Measurements from ENCODE around the gene EML4.

Gene EML4

DNA sequence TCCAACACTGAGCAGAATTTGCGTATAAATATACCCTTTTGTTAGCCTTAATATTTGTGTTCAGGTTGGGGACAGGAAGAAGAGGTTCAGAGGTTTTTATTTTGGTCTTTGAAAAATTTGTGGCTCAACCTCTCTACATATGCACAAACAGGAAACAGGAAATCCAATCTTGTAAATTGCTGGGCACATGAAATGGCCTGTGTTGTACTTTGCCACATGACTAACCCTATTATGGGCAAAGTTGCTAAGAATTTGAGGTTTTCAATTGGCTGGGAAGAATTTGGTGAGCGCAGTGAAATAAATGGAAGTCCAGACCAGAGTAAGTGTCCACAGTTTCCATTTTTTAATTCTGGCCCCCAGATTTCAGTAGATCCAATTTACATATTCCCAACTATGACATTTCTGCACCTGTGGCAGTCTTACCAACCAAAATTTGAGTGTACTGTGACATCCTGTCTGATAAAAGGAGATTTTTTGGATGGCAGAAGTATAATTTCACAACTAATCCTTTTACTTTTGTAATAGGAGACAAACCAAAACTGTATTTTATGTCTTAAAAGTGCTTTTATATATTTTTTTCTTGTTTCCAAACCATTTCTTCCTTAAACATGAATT is 128.3 kb downstream of the EML4 start:
- H3K4me2 ChIP-seq (ENCODE audit: low read depth, low read length, poor library complexity, severe bottlenecking), result peak overlapping the region; percentile 60
- H4K20me1 ChIP-seq (ENCODE audit: insufficient read depth, low read length, poor library complexity, severe bottlenecking), result no peaks in the 10 kb centered on the region
- no peaks in the 10 kb centered on the region for H3K79me2 ChIP-seq (ENCODE audit: insufficient read depth, low read length)
- H3K9ac ChIP-seq (ENCODE audit: low read depth, low read length, poor library complexity, severe bottlenecking), result no peak overlapping the region
- peaks cover 35% of the 10 kb centered on the region for H3K4me1 ChIP-seq (ENCODE audit: insufficient read depth, low read length, poor library complexity, severe bottlenecking)
- peak overlapping the region; percentile 52 for H3K4me3 ChIP-seq (ENCODE audit: low read length, poor library complexity, severe bottlenecking)
- peaks cover 16% of the 10 kb centered on the region; the same call in 1 of the 2 replicates for H3K36me3 ChIP-seq (ENCODE audit: insufficient read depth, low read length)
- no peak overlapping the region for H2AFZ ChIP-seq (ENCODE audit: low read length)
- H3K27me3 ChIP-seq (ENCODE audit: insufficient read depth, low read length, poor library complexity, severe bottlenecking), result no peaks in the 10 kb centered on the region
- TF ChIP-seq, protein P1, sequence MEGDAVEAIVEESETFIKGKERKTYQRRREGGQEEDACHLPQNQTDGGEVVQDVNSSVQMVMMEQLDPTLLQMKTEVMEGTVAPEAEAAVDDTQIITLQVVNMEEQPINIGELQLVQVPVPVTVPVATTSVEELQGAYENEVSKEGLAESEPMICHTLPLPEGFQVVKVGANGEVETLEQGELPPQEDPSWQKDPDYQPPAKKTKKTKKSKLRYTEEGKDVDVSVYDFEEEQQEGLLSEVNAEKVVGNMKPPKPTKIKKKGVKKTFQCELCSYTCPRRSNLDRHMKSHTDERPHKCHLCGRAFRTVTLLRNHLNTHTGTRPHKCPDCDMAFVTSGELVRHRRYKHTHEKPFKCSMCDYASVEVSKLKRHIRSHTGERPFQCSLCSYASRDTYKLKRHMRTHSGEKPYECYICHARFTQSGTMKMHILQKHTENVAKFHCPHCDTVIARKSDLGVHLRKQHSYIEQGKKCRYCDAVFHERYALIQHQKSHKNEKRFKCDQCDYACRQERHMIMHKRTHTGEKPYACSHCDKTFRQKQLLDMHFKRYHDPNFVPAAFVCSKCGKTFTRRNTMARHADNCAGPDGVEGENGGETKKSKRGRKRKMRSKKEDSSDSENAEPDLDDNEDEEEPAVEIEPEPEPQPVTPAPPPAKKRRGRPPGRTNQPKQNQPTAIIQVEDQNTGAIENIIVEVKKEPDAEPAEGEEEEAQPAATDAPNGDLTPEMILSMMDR (conservative IDR thresholded peaks at IDR 0.05; ENCODE audit: low read length), result no peak
- no peak for TF ChIP-seq EZH2phosphoT487 (IDR thresholded peaks at IDR 0.05; ENCODE audit: borderline replicate concordance)
- peaks cover 5% of the 10 kb centered on the region; the same call in 1 of the 2 replicates for H3F3A ChIP-seq (ENCODE audit: low read depth)
- no peaks in the 10 kb centered on the region for H3K9me3 ChIP-seq (ENCODE audit: insufficient read depth, low read depth, low read length)
- H3K9me2 ChIP-seq (replicated peaks; ENCODE audit: low read depth, low read length), result no peaks in the 10 kb centered on the region

- H3K9me2 ChIP-seq (replicated peaks; ENCODE audit: low read depth, low read length), result no peaks in the 10 kb centered on the region
- no peaks in the 10 kb centered on the region for H3K9me3 ChIP-seq (ENCODE audit: insufficient read depth, low read depth, low read length)
- no peaks in the 10 kb centered on the region for H3K27me3 ChIP-seq (ENCODE audit: insufficient read depth, low read length, poor library complexity, severe bottlenecking)
- no peaks in the 10 kb centered on the region for H3K79me2 ChIP-seq (ENCODE audit: insufficient read depth, low read length)
- no peak overlapping the region for H3K9ac ChIP-seq (ENCODE audit: low read depth, low read length, poor library complexity, severe bottlenecking)
- peaks cover 22% of the 10 kb centered on the region; the same call in 1 of the 2 replicates for H3K36me3 ChIP-seq (ENCODE audit: insufficient read depth, low read length)
- H2AFZ ChIP-seq (ENCODE audit: low read length), result no peak overlapping the region
- peaks cover 35% of the 10 kb centered on the region for H3K4me1 ChIP-seq (ENCODE audit: insufficient read depth, low read length, poor library complexity, severe bottlenecking)
- no peak for TF ChIP-seq EZH2phosphoT487 (IDR thresholded peaks at IDR 0.05; ENCODE audit: borderline replicate concordance)
- TF ChIP-seq, protein P1 (conservative IDR thresholded peaks at IDR 0.05; ENCODE audit: low read length), result no peak
- no peaks in the 10 kb centered on the region for H4K20me1 ChIP-seq (ENCODE audit: insufficient read depth, low read length, poor library complexity, severe bottlenecking)
- H3K4me3 ChIP-seq (ENCODE audit: low read length, poor library complexity, severe bottlenecking), result peak overlapping the region; percentile 52
- peaks cover 5% of the 10 kb centered on the region; the same call in 1 of the 2 replicates for H3F3A ChIP-seq (ENCODE audit: low read depth)
- H3K4me2 ChIP-seq (ENCODE audit: low read depth, low read length, poor library complexity, severe bottlenecking), result peak overlapping the region; percentile 60
These were observed 129.0 kb downstream of the EML4 start for GRCh38 chr2:42298132-42298531.

GRCh38 chr2:42298996-42299754 is 130.0 kb downstream of the EML4 start:
- Histone ChIP-seq H3K9me3 (ENCODE audit: insufficient read depth, low read depth, low read length) (no peaks in the 10 kb centered on the region), H3K4me1 (ENCODE audit: insufficient read depth, low read length, poor library complexity, severe bottlenecking) (peaks cover 35% of the 10 kb centered on the region), H3K27me3 (ENCODE audit: insufficient read depth, low read length, poor library complexity, severe bottlenecking) (no peaks in the 10 kb centered on the region), H3K4me3 (ENCODE audit: low read length, poor library complexity, severe bottlenecking) (no peak overlapping the region), H2AFZ (ENCODE audit: low read length) (no peak overlapping the region), H4K20me1 (ENCODE audit: insufficient read depth, low read length, poor library complexity, severe bottlenecking) (no peaks in the 10 kb centered on the region), H3K9me2 (replicated peaks; ENCODE audit: low read depth, low read length) (no peaks in the 10 kb centered on the region), H3F3A (ENCODE audit: low read depth) (peaks cover 5% of the 10 kb centered on the region; the same call in 1 of the 2 replicates), H3K9ac (ENCODE audit: low read depth, low read length, poor library complexity, severe bottlenecking) (no peak overlapping the region), H3K36me3 (ENCODE audit: insufficient read depth, low read length) (peaks cover 30% of the 10 kb centered on the region; the same call in 1 of the 2 replicates), H3K79me2 (ENCODE audit: insufficient read depth, low read length) (no peaks in the 10 kb centered on the region), H3K4me2 (ENCODE audit: low read depth, low read length, poor library complexity, severe bottlenecking) (no peak overlapping the region)
- TF ChIP-seq, protein P1 (conservative IDR thresholded peaks at IDR 0.05; ENCODE audit: low read length), result no peak
- no peak for TF ChIP-seq EZH2phosphoT487 (IDR thresholded peaks at IDR 0.05; ENCODE audit: borderline replicate concordance)
